Panc1 (cell line): Measurements from ENCODE around the gene LRRC59.

ENCODE experiments used
- CTCF ChIP-seq: fragments of 450-650 bp; IDR thresholded peaks from 2 replicates; pipeline ENCODE4 v1.5.1; 2017; ENCODE audit warnings: mild to moderate bottlenecking
- POLR2AphosphoS5 ChIP-seq: IDR thresholded peaks from 2 replicates; pipeline ENCODE4 v1.6.1; 2012; ENCODE audit warnings: mild to moderate bottlenecking, low read depth, low read length, moderate library complexity

GRCh38 chr17:50362661-50363060, 34.7 kb downstream of the LRRC59 start:
- TF ChIP-seq CTCF (no peak), POLR2AphosphoS5 (no peak)
